Uterus (tissue), 2 donors: ENCODE measurements around the gene MRPL37.

Experiments
- CTCF ChIP-seq, 4 experiments: fragments of 200-600 bp in 2 of 4; fragments of 450-650 bp in 2 of 4; sonication (generic) in 2 of 4; IDR thresholded peaks; one replicate each; pipeline ENCODE4 v1.5.1; 2016 to 2019; ENCODE audit warnings: antibody characterized with exemption in 4 of 4, mild to moderate bottlenecking in 2 of 4, moderate library complexity in 1 of 4
- POLR2A ChIP-seq, 2 donors: fragments of 450-650 bp; IDR thresholded peaks; one replicate each; pipeline ENCODE4 v1.6.1; 2016; ENCODE audit warnings: antibody characterized with exemption in 2 of 2, mild to moderate bottlenecking in 1 of 2, moderate library complexity in 1 of 2

- TF ChIP-seq POLR2A (IDR thresholded peaks at IDR 0.05) (no peak), CTCF (IDR thresholded peaks at IDR 0.05) (no peak)
Measured at GRCh38 chr1:54176621-54177327, 23.2 kb upstream of the MRPL37 start.
